NOMO-1 treated with dmso at 0.1 percent for 144 hours (cell line): ENCODE data around the gene NDUFC1.
"Not testable (repeated sequence)": the region's sequence is repeated elsewhere in the genome, so short reads cannot be mapped to it uniquely, and the experiment has no call there.

Experiments used
- DNase-seq: peaks from one replicate; lab custom pipeline; 2025; ENCODE audit not compliant: unreplicated experiment; lab: John Stamatoyannopoulos, UW

The NDUFC1 gene

GRCh38 chr4:139299536-139299935 is 2.7 kb downstream of the NDUFC1 start:
- DNase-seq: no peak

DNA sequence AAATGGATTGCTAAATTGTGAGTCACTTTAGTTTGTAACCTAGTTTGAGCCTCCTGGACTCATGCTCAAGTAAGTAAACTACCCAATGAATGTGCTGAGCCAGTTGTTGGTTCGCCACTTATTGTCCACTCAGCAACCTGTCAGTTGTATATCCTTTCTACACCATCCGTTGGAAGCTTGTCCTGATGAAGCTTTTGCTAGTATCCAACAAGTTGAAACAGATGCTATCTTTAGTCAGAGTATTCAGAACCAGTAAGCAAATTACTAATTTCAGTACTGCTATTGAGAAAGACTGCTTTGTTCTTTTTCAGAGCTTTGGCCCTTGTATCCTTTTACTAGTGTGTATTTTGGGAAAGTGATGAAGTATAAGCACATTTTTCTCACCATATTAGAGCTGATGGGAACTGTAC is 5.3 kb downstream of the NDUFC1 start:
- no peak for DNase-seq

DNA sequence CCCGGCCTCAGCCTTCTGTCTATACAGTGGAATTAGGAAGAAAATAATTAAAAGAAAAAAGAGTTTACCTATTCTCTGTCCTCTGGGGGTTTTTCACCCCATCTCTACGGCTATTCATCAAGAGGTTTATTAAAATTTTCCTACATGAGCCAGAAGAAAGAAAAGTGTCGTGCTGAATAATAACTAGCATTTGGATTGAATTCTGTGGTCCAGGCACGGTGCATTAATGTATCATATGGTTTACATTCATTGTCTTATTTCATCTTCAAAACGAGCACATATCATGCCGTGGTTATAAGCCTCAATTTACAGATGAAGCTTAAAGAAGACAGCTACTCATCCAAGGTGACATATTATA is 6.4 kb downstream of the NDUFC1 start:
- DNase-seq: no peak

GRCh38 chr4:139295206-139295941 is 6.9 kb downstream of the NDUFC1 start:
- DNase-seq: peak; percentile 96

- DNase-seq: no peak
These were observed 16.0 kb downstream of the NDUFC1 start for GRCh38 chr4:139286186-139286698.

GRCh38 chr4:139282721-139283075 is 19.6 kb downstream of the NDUFC1 start:
- DNase-seq: no peak

- DNase-seq: no peak
These were observed 20.1 kb downstream of the NDUFC1 start for GRCh38 chr4:139282065-139282720.

DNA sequence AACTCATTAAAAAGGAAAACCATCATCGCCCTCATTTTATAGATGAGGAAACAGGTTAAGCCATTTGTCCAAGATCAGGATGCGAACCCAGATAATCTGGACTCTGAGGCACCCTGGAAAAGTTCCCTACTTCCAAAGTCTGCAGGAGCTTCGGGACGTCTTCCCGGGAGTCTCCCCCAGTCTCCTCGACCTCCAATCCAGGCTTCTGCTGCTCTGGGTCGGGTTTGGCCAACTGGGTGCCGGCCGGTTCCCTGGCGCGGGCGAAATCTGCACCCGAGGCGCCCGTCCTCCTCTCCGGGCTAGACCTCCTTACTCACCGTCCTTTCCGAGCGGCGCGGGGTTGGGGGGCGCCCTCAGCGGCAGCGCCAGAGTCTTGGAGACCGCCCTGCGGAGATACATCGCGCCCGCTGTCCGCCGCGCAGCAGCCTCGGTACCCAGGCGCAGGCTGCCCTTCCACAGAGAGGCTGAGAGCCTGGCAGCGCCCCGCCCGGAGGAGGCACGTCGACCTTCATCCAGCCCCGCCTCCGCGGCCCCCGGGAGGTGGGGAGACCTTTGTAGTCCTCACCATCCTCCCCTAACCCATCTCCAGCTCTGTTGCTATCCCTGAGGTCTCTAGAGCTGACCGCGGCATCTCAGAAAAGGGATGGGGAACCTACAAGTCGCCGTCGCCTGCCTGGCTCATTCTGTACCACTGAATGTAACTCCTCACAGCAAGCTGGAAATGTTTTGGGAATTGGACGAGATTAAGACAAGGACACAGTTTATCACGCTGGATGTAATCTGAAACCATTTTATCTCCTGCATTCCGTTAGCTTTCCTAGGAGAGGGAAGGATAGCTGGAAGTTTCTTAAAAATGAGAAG is 22.3 kb downstream of the NDUFC1 start, which contains the start of gene MGARP:
TSS of gene MGARP (minus strand) at position 466 of the 861 bp plus-strand sequence. CDS start at position 399, 67 bp downstream.
- no peak for DNase-seq

- no peak for DNase-seq
These were observed 23.1 kb downstream of the NDUFC1 start for GRCh38 chr4:139278912-139279759.

- DNase-seq: no peak
These were observed 23.8 kb downstream of the NDUFC1 start for GRCh38 chr4:139278485-139278884.

DNA sequence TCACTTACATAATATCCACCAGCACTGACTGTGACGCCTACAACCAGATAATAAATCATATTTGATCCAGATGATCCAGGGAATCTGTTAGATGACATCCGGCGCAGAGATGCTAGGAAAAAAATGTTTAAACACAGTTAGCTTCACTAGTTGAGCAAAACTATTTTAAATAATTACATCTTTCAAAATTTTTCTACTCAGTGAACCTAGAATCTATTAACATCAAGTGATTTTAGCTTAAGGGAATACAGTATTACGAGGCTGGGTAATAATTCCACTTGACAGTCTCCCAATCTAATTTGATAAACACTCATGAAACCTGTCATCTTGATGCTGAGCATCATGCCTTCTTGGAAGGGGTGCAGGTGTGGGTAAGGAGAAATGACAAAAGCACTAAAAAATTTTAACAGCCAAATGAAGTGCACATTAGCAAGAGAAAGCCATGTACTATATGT is 27.0 kb downstream of the NDUFC1 start:
- DNase-seq: no peak

DNA sequence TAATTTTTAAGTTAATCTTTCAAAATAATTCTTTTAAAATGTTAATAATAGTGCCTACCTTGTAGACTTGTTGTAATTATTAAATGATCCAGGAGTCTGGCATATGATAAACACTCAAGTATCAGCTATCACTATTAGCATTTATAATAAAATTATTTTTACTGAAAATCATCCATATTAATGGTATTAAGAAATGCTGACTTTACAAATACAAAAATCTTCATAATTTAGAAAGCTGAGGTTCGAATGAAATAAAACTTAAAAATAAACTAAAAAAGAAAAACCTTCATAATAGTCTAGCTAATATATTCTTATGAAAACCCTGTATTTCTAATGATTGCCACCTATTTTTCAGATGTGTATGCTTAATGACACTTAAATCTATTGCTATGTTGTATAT is 27.5 kb downstream of the NDUFC1 start:
- DNase-seq: no peak

DNA sequence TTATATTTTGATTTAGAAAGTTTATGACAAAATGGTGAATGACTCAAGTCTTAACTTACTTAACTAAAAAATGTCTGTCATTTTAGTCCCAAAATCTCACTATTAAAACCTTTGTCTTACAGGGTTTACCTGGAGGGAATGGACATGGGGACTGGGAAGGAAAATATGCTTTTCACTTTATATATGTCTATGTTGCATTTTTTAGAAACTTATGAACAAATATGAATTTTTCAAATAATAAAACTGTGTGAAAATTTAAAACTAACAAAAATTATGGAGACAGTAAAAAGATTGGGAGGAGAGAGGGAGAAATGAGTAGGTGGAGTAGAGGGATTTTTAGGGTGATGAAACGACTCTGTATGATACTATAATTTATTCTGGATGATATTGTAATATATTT is 28.4 kb downstream of the NDUFC1 start:
- DNase-seq: no peak

GRCh38 chr4:139267301-139267700 is 35.0 kb downstream of the NDUFC1 start:
- DNase-seq: no peak

DNA sequence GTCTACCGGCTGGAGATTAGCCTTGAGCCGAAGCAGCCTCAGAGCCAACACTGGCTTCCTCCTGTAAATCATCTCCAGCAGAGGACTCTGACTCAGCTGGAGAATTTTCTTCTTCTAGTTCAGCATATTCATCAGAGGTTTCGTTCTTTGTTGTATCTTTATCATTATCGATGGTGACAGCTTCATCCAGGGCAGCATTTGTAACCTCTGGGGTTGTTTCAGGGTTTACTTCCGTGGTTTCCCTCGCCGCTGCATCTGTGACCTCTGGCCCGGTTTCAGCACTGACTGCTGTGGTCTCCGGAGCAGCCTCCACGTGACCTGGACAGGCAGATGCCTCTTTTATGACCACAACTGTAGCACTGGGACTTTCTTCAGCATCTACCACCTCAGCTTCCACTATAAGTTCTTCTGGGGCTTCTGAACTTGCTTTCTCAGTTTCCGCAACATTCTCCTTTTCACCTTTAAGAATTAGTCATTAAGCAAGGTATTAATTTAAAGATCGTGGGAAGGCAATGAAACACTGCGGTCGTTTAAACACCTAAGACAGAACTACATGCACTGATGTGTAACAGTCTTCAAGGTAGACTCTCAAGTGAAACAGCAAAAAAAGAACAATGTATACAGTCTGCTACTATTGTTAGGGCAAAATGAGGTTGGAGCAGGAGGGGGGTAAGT is 35.6 kb downstream of the NDUFC1 start:
- DNase-seq: peak; percentile 51

GRCh38 chr4:139266208-139266582 is 36.1 kb downstream of the NDUFC1 start:
- DNase-seq: no peak

DNA sequence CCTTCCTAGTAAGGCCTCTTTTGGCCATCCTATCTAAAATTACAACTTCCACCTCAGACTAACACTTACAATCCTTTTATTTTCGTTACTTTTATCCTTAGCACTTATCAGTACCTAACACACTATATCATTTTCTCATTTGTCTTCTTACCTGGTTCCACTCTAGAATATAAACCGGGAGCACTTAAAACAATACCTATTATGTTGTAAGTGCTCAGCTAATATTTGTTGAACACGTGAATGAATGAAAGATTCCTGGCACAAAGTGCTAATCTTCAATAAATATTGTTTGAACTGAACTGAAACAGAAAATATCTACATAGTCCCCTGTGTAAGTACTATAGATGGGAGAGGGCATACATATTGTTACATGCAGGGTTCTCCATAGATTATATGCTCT is 36.6 kb downstream of the NDUFC1 start:
- DNase-seq: no peak

- no peak for DNase-seq
These were observed 45.9 kb downstream of the NDUFC1 start for GRCh38 chr4:139256349-139256748.

DNA sequence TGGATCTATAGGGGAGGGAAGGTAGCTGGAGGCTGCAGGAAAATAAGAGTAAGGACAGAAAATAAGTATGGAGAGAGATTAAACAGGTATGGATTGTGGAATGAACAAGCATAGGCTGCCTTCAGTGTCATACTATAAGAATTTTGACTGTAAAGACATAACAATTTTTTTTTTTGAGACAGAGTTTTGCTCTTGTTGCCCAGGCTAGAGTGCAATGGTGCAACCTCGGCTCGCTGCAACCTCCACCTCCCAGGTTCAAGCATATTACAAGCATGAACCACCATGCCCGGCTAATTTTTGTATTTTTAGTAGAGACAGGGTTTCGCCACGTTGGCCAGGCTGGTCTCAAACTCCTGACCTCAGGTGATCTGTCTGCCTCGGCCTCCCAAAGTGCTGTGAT is 46.7 kb downstream of the NDUFC1 start:
- DNase-seq: not testable (repeated sequence)

- DNase-seq: no peak
These were observed 48.6 kb downstream of the NDUFC1 start for GRCh38 chr4:139253713-139254112.
